C4-2B (cell line): ENCODE measurements around the gene SUPT20HL2.

Experiments
- CTCF ChIP-seq: fragments of 450-650 bp; conservative IDR thresholded peaks from 2 replicates; pipeline ENCODE4 v1.5.1; 2017; ENCODE audit warnings: mild to moderate bottlenecking
- ZFX ChIP-seq: fragments of 450-650 bp; IDR thresholded peaks from 2 replicates; pipeline ENCODE4 v1.6.1; 2017

- no peak for TF ChIP-seq CTCF
- no peak for TF ChIP-seq ZFX
Measured at GRCh38 chrX:24321741-24322395, 8.0 kb upstream of the SUPT20HL2 start.
